ENCODE measurements around the gene GPR35. TPM values are rescaled to one million over a fixed set of nuclear protein-coding genes. Genes with fewer than 3 reads are reported as not detected.

The GPR35 gene
- polyA plus RNA-seq, 1 of the 3 experiments (the other 2 are of a cell fraction): 1.2 TPM

- no peak for TF ChIP-seq IRF3 (IDR thresholded peaks at IDR 0.05; ENCODE audit: low read depth, low read length)
- no peak for TF ChIP-seq CHD2 (IDR thresholded peaks at IDR 0.05; ENCODE audit: low read length, partially characterized antibody)
- TF ChIP-seq NRF1 (IDR thresholded peaks at IDR 0.05; ENCODE audit: low read depth, low read length): no peak
- no peak for TF ChIP-seq TAF1 (IDR thresholded peaks at IDR 0.05; ENCODE audit: borderline replicate concordance, low read depth, low read length)
- TF ChIP-seq MAX (IDR thresholded peaks at IDR 0.05; ENCODE audit: low read depth): no peak
Observed at GRCh38 chr2:240645801-240646175, 20.5 kb downstream of the GPR35 start (continued).

- CTCF ChIA-PET: interaction anchor here (1.3 kb wide), 1 partner anchor 194 kb away, joined by 3 read pairs; no protein-coding TSS in a partner anchor
Observed at GRCh38 chr2:240646176-240646899, 21.1 kb downstream of the GPR35 start.

More at GRCh38 chr2:240646176-240646899, 21.1 kb downstream of the GPR35 start:
- Histone ChIP-seq H3K27ac (ENCODE audit: low read depth in 2 of 2, low read length in 1 of 2) (no peak overlapping the region), H2AFZ (ENCODE audit: low read depth) (no peak overlapping the region), H3K4me1 (ENCODE audit: control insufficient read depth in 1 of 2, insufficient read depth in 2 of 2, low read depth in 1 of 2, low read length in 1 of 2) (no peaks in the 10 kb centered on the region; a peak in 1 of 4 replicates), H3K4me3 (ENCODE audit: low read depth in 2 of 2, low read length in 1 of 2) (no peak overlapping the region), H4K20me1 (ENCODE audit: insufficient read depth) (no peaks in the 10 kb centered on the region), H3K9me3 (no peaks in the 10 kb centered on the region), H3K9ac (no peak overlapping the region), H3K9me2 (no peaks in the 10 kb centered on the region), H3K4me2 (no peak overlapping the region), H3K36me3 (replicated peaks in 1 of 2; ENCODE audit: control insufficient read depth in 1 of 2, insufficient read depth in 2 of 2, low read length in 1 of 2) (no peaks in the 10 kb centered on the region), H3K79me2 (ENCODE audit: insufficient read depth) (no peaks in the 10 kb centered on the region), H3F3A (replicated peaks; ENCODE audit: insufficient read depth) (no peaks in the 10 kb centered on the region), H3K27me3 (ENCODE audit: insufficient read depth) (no peaks in the 10 kb centered on the region; the same call in 1 of the 2 replicates)
- POLR2A ChIA-PET: no interaction called here
- 61% methylated on average over 26 of the region's 36 CpGs for WGBS (ENCODE audit: low lambda C conversion rate)
- DNase-seq: no peak
- TF ChIP-seq TEAD4 (IDR thresholded peaks at IDR 0.05; ENCODE audit: borderline replicate concordance, insufficient read depth) (no peak), SMC3 (IDR thresholded peaks at IDR 0.05; ENCODE audit: low read depth, low read length) (no peak), FOXJ3 (CRISPR knock-in tag; IDR thresholded peaks at IDR 0.05) (no peak), RCOR1 (IDR thresholded peaks at IDR 0.05; ENCODE audit: low read length) (no peak), CHD2 (IDR thresholded peaks at IDR 0.05; ENCODE audit: low read length, partially characterized antibody) (no peak), YY1 (IDR thresholded peaks at IDR 0.05; ENCODE audit: low read depth) (no peak), PBX3 (IDR thresholded peaks at IDR 0.05) (no peak), CTCF (IDR thresholded peaks at IDR 0.05) (no peak), TCF12 (IDR thresholded peaks at IDR 0.05) (no peak), FOSL2 (IDR thresholded peaks at IDR 0.05; ENCODE audit: borderline replicate concordance, low read depth) (no peak), RFX5 (IDR thresholded peaks at IDR 0.05; ENCODE audit: low read length) (no peak), EP300 (IDR thresholded peaks at IDR 0.05; ENCODE audit: borderline replicate concordance in 1 of 2, low read depth in 1 of 2, low read length in 1 of 2) (no peak), RXRA (IDR thresholded peaks at IDR 0.05; ENCODE audit: borderline replicate concordance, low read depth) (no peak), GABPA (IDR thresholded peaks at IDR 0.05; ENCODE audit: low read depth) (no peak), MAX (IDR thresholded peaks at IDR 0.05; ENCODE audit: low read depth) (no peak), TAF1 (IDR thresholded peaks at IDR 0.05; ENCODE audit: borderline replicate concordance, low read depth, low read length) (no peak), NRF1 (IDR thresholded peaks at IDR 0.05; ENCODE audit: low read depth, low read length) (no peak), RAD21 (IDR thresholded peaks at IDR 0.05; ENCODE audit: low read length) (no peak), JUND (IDR thresholded peaks at IDR 0.05) (no peak)

Data from SK-N-SH (cell line).